GM18517 (cell line): ENCODE data around the gene MRPL17.
"Not testable (repeated sequence)": the region's sequence is repeated elsewhere in the genome, so short reads cannot be mapped to it uniquely, and the experiment has no call there.

Source experiments
- ATAC-seq: cut with Tn5 transposase; IDR thresholded peaks from one replicate; pipeline ENCODE4 v1.9.1; 2021; ENCODE audit warnings: mild to moderate bottlenecking, moderate library complexity; ENCODE audit not compliant: unreplicated experiment

The MRPL17 gene

DNA sequence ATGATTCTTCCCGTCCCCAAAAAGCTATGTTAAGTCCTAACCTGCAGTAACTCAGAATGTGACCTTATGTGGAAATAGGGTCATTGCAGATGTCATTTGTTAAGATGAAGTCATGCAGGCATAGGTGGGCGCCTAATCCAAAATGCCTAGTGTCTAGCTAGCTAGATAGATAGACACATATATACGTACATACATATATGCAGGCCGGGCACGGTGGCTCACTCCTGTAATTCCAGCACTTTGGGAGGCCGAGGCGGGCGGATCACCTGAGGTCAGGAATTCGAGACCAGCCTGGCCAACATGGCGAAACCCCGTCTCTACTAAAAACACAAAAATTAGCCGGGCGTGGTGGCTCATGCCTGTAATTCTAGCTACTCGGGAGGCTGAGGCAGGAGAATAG is 928 bp upstream of the MRPL17 start:
- not testable (repeated sequence) for ATAC-seq

DNA sequence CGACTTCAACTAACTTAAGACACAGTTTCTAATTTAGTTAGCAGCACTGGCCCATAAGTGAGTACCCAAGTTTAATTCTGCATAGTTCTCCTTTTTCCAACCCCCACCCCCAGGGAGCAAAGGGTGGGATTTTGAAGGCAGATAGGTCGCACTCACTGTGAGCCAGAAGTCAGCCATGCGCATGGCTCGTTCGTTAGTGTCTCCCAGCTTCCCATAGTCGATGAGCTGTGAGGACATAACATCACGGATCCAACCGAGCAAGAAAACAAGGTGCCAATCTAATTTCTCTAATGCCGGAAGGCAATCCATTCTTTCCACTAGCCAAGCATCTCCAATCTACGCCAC is 577 bp downstream of the MRPL17 start:
- peak; percentile 6 for ATAC-seq

- ATAC-seq: no peak
These were observed 1.2 kb downstream of the MRPL17 start for GRCh38 chr11:6681949-6682348.

DNA sequence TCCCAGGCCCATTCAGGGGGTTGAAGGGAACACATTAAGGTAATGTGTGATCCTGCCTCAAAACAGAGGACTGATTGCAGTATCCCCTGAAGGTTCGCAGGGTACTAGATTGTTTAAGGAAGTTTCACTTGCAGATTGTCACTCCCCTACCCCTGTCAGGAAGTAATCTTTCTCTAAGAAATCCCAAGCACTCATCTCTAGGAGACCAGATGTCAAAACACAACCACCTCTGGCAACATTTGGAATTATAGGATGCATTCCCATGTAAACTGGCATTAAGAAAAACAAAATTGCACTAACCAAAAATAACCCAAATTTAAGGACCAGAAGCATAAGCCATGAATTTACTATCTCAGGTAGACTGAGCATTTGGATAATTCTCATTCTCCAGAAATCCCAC is 1.6 kb downstream of the MRPL17 start:
- ATAC-seq: no peak

DNA sequence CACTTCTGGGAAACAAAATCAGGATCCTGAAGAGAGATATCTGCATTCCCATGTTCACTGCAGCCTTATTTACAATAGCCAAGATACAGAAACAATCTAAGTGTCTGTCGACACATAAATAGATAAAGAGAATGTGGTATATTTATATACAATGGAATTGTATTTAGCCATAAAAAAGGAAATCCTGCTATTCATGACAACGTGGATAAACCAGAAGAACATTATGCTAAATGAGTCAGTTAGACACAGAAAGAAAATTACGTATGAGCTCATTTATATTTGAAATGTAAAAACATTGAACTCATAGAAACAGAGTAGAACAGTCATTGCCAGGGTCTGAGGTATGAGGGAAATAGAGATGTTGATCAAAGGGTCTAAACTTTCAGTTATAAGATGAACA is 6.1 kb downstream of the MRPL17 start:
- ATAC-seq: no peak

GRCh38 chr11:6674862-6675261 is 8.3 kb downstream of the MRPL17 start:
- no peak for ATAC-seq

- ATAC-seq: no peak
These were observed 8.9 kb downstream of the MRPL17 start for GRCh38 chr11:6674219-6674597.

DNA sequence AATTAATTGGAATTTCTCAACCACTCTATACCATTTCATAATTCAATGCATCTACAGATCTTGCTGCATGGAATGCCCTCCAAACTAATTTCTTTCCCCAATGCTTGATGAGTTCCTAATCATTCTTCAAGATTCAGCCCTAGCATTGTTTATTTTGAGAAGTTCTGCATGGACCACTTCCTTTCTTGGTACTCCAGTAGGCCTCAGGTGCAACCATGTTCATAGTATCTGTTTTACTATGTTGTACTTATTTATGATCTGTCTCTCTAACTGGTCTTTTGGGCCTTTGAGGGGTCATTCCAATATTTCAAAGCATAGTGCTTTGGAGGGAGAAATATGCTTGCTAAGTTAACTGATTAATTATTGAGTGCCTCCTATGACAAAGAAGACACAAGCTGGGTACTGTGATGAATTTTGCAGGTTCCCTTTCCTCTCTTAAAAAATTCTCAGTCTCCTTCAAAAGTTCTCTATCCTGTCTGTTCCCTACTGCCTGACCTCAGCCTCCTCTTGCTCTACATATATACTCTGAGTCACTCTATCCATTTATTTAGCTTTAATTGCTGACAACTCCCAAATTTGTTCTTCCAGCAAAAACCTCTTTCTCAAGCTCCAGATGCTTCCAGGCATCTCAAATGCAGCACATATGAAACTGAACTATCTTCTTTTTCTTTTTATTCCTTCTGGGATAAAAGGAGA is 9.5 kb downstream of the MRPL17 start:
- ATAC-seq: no peak

DNA sequence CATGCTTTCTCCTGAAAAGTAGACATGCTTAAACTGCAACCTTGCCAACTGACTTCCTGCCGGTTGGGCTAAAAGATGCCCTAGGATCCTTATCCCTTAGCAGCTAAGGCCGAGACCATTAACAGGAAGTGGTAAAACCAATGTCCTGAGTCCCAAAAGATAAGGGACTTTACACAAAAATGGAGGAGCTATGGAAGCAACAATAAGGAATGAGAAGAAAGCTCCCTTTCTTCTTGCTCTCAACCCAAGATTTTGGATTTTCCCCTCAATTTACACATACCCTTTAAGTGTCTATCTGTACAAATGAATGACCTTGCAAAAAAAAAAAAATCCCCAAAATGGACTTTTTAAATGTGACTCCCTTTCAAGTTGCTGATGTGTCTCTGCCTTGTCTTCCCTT is 11.1 kb downstream of the MRPL17 start:
- ATAC-seq: no peak

DNA sequence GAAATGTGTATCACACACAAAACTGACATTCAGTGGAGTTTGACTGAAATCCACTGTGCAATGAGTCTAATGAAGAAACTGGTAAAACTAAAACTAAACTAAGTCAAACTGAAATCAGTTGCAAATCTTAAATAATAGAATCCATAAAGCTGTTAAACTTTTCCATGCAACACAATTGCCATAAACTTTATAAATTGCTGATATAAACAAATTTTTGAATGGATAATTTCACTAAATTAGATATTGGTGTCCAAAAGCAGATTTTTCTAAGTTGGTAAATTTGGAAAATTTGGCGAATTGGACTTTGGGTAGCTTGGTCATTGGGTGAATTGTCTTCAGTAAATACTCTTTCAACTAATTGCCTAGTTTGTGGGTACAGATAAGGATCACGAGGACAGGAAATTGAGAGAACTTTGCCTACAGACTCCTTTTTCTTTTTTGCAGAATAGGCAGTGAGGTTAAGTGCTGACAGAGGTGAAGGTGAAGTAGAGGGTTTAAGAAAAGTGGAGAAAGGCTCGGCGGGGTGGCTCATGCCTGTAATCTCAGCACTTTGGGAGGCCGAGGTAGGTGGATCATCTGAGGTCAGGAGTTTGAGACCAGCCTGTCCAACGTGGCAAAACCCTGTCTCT is 12.8 kb downstream of the MRPL17 start:
- no peak for ATAC-seq

- ATAC-seq: peak; percentile 76
These were observed 15.3 kb downstream of the MRPL17 start for GRCh38 chr11:6667733-6668374.

GRCh38 chr11:6666302-6667183 is 16.6 kb downstream of the MRPL17 start:
- ATAC-seq: no peak

- ATAC-seq: no peak
These were observed 18.6 kb downstream of the MRPL17 start for GRCh38 chr11:6664551-6664950.

GRCh38 chr11:6663794-6664469 is 19.2 kb downstream of the MRPL17 start:
- no peak for ATAC-seq

DNA sequence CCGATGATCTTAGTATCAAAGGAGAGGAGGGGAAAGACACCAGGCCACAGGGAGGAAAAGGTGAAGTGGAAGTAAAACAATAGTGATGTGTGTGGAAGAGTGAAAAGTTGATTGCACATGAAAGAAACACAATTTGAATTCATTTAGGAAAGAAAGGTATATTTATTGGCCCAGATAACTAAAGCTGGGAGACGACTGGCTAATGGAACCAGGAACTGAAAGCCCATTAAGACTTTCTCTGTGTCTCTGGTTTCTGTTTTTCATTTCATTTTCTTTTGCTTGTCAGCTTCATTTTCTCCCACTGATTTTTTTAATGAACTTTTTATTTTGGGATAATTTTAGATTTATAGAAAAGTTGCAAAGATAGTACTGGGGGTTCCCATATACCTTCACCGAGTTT is 22.4 kb downstream of the MRPL17 start:
- ATAC-seq: no peak

DNA sequence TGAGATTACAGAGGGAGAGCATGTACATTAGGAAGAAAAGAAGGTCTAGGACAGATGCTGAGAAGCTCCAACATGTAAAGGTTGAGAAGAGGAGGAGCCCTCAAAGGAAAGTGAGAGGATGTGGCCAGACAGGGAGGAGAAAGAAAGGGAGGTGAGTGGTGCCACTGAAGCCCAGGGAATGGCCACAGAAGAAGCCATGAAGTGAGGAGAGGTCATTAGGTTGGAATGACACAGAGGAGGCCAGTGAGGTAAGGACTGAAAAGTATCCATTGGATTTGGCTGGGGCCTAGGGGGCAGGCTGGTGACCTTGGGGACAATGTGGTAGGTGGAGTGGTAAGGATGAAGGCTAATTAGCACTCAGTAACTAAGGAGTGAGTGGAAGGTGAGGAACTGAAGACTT is 24.5 kb downstream of the MRPL17 start:
- ATAC-seq: no peak

DNA sequence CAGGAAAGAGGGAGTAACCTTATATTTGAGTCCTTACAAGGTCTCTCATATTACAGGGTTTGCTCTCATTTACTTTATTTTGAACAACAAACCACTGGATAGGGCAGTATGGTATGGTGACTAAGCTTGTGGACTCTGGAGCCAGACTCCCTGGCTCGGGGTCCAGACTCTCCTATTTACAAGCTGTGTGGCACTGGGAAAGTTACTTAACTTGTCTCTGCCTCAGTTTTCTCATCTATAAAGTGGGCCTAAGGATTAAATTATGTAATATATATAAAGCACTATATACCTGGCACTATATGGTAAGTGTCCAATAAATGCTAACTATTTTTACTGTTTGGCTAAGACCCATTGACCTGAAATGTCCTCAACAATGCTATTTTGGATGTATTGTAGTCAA is 25.8 kb downstream of the MRPL17 start:
- no peak for ATAC-seq

- no peak for ATAC-seq
These were observed 26.2 kb downstream of the MRPL17 start for GRCh38 chr11:6656936-6657335.

- ATAC-seq: no peak
These were observed 26.6 kb downstream of the MRPL17 start for GRCh38 chr11:6656584-6656915.

- no peak for ATAC-seq
These were observed 27.2 kb downstream of the MRPL17 start, which contains the start of gene DCHS1 for GRCh38 chr11:6655790-6656583. TSS of gene DCHS1 (minus strand) at chr11:6655809. CDS start at chr11:6641613, 14,196 bp downstream.
